ENCODE data around the gene KRT85.
A peak's percentile ranks its signal among the peaks of the same experiment; 100 is the strongest.
"Not testable (repeated sequence)": the region's sequence is repeated elsewhere in the genome, so short reads cannot be mapped to it uniquely, and the experiment has no call there.

KRT85 gene

DNA sequence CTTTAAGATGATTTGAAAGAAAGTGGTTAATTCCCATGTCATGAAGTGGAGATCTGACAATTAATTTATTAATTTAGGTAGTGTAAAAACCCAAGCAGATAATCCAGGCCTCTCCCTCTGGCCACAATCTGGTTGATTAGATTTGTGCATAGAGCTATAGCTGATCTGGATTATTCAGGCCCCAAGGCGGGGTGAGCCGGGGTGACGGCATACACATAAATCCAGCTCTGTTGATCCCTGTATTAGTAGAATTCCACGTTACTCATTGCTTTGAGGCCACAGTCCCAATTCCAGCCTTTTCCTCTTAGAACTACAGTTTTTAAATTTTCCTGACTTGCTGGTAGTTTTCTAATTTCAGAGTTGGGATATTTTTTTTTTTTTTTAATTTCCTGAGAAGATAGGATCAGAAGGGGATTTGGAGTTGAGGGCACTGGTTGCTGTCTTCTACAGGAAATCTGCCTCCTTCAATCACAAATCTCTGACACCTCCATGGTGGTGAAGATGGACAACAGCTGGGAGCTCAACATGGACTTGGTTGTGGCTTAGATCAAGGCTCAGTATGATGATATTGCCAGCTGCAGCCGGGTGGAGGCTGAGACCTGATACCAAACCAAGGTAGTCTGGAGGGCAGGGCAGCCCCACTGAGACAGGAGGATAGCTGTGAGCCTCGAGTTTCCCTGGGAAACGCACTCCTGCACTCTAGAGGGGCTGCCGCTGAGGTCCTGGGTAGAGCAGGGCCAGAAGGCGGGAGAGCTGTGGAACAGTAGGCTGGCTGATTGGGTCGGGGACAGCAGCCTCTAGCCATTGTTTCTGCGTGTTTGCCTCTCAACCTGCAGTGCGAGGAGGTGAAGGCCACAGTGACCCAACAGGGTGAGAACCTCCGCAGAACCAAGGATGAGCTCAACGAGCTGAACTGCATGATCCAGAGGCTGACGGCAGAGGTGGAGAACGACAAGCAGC is 19.4 kb downstream of the KRT85 start:
- DNase-seq (ENCODE audit: low read depth) = no peak

GRCh38 chr12:52347016-52347415 is 20.3 kb downstream of the KRT85 start:
- DNase-seq (ENCODE audit: low read depth) = no peak

- DNase-seq (ENCODE audit: low read depth) = no peak
Measured at GRCh38 chr12:52346593-52346992, 20.7 kb downstream of the KRT85 start.

GRCh38 chr12:52345041-52345440 is 22.2 kb downstream of the KRT85 start:
- not testable (repeated sequence) for DNase-seq (ENCODE audit: low read depth)

DNA sequence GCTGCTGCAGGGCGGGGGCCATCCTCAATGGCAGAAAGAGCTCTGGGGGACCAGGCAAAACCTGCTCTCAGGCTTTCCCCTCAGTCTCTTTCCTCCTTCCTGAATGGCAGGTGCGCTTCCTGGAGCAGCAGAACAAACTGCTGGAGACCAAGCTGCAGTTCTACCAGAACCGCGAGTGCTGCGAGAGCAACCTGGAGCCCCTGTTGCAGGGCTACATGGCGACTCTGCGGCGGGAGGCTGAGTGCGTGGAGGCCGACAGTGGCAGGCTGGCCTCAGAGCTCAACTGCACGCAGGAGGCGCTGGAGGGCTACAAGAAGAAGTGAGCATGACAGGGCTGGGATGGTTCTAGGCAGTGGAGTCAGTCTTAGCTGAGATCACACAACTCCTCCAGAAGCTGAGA is 23.2 kb downstream of the KRT85 start:
- DNase-seq (ENCODE audit: low read depth) = no peak

DNA sequence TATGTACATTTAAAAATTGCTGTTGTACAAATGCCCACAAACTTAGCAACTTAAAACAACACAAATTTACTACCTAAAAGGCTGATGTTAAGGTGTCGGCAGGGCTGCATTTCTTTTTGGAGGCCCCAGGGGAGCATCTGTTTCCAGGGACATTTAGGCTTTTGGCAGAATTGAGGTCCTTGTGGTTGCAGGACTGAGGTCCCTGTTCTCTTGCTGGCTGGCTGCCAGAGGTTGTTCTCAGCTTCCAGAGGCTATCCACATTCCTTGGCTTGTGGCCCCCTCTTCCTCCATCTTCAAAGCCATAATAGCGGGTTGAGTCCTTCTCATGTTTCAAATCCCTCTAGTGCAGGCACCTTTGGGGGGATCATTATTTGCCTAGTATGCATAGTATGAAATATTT is 23.7 kb downstream of the KRT85 start:
- DNase-seq (ENCODE audit: low read depth) = no peak

DNA sequence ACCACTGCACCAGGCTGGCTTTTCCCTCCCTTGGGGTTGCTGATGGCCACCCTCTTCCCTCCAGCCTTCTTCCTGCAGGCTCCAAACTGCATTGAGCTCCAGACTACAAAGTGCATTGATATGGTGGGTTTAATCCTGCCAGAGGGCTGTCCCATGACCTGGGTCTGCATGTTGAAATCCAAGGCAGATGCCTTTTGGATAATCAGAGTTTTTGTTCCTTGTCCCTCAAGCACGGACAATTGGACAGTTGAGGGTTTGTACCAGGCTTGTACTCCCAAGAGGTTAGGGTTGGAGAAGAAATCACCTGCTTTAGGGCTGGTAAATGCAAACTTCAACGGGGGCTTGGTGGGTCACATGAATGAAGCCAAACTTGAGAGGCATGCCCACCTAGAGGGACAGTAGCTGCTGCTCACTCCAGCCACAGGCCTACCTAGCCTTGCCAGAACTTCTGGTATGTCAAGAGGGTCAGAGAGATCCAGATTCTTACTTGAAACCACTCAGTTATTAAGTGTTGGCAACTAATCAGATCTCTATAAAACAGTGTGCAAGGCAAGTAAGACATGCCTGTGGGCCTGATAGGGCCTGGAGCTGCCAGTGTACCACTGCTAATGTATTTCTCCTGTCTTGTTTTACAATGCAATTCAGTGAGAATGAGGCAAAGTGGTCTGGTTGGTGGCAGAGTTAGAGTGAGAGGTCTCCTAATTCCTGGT is 24.3 kb downstream of the KRT85 start:
- no peak for DNase-seq (ENCODE audit: low read depth)

DNA sequence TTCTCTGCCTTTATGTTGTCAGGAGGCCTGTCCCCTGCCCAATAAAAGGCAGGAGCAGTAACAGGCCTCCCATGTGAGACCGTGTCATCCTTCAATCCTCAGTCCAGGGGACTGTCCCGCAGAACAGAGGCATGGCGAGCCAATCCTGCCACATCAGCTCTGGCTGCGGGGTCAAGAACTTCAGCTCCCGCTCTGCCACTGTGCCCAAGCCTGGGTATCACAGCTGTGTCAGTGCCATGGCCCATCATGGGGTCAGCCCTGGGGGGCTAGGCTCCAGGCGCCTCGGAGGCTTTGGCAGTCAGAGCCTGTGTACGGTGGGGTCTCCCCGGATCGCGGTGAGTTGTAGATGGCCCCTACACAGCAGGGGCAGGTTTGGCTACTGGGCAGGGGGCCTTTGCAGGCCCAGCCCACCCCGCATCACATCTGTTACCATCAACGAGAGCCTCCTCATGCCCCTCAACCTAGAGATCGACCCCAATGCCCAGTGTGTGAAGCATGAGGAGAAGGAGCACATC is 26.2 kb downstream of the KRT85 start:
- no peak for DNase-seq (ENCODE audit: low read depth)

GRCh38 chr12:52338241-52338960 is 28.9 kb downstream of the KRT85 start:
- DNase-seq (ENCODE audit: low read depth) = no peak

GRCh38 chr12:52337054-52337453 is 30.2 kb downstream of the KRT85 start:
- DNase-seq (ENCODE audit: low read depth) = no peak

- DNase-seq (ENCODE audit: low read depth) = no peak
Measured at GRCh38 chr12:52336641-52337040, 30.6 kb downstream of the KRT85 start.

- no peak for DNase-seq (ENCODE audit: low read depth)
Measured at GRCh38 chr12:52335598-52336262, 31.6 kb downstream of the KRT85 start.

GRCh38 chr12:52334185-52334584 is 33.1 kb downstream of the KRT85 start:
- no peak for DNase-seq (ENCODE audit: low read depth)

DNA sequence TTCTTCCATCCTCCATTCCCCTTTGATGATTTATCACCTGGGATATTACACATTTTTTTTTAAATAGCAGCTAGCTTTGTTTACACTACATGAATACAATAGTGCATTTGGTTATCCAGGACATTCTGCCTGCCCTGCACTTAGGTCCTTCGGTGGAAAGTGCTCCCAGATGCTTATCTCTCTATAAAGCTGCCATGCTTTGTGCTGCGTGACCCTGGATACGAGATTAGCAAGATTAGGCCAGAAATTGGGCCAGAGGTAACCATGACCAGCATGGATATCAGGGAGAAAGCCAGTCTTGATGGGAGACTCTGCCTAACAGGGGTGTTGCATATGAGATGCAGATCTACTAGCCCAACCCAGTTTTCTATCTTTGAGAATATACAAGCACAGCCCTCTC is 34.0 kb downstream of the KRT85 start:
- no peak for DNase-seq (ENCODE audit: low read depth)

- DNase-seq (ENCODE audit: low read depth) = no peak
Measured at GRCh38 chr12:52332381-52332780, 34.9 kb downstream of the KRT85 start.

DNA sequence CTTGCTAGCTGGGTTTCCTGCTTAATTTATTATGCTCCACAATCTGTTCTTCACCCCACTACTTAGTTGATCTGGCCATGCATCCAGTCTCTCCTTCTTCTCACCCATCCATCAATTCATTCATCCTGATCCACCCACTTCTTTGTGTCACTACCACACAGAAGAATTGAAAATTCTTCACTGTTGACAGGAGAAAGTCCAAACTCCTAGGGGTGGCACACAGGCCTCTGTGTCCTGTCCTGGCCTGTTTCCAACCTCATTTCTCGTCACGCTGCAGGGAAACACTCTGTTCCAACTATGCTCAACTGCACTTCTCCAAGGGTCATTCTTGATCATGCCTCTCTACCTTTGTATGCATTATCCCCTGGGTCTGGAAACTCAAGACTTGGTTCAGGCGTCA is 35.4 kb downstream of the KRT85 start:
- DNase-seq (ENCODE audit: low read depth) = no peak

DNA sequence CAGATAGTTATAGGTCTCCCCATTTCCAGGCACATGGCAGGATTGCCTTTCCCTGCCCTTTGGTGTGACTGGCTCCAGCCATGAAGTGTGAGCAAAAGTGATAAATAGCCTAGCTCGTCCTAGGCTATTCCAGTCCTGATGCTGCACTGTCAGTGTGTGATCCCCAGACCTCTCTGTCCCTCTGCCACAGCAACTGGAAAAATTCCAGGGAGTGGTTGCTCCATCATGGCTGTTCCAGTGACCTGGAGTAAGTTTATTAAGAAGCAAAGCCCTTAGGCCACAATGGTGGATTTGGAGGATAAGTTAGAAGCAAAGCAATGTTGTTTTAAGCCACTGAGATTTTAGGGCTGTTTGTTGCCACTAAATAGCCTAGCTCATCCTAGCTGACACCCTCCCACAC is 36.2 kb downstream of the KRT85 start:
- DNase-seq (ENCODE audit: low read depth) = no peak

DNA sequence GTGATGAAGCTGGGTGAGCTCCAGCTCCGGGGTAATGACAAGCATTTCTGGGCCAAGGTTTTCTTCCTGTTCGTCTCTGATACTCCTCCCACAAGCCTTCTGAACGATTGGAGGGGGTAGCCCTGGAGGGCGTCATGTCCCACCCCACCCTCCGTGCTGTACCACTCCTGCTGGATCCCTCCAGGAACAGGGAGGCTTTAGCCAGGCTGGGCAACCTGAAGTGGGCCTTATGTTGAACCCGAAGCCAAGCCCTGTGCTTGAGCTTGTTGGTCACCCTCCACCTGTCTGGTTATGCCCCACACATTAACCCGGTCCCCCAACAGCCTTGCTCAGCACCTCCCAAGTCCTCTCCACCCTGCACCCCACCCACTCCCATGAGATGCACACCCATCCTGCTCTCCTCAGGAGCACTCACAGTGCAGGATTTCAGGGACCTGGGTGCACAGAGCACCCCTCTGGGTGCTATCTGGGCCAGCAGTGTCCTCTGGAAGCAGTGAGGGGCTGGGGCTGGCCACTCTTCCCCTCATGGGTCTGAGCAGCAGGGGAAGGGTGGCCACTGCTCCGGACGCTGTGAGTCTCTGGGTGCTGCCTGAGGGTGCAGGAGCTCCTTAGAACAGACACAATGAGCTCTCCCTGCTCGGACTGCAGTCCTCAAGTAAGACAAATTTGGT is 39.3 kb downstream of the KRT85 start:
- no peak for DNase-seq (ENCODE audit: low read depth)

DNA sequence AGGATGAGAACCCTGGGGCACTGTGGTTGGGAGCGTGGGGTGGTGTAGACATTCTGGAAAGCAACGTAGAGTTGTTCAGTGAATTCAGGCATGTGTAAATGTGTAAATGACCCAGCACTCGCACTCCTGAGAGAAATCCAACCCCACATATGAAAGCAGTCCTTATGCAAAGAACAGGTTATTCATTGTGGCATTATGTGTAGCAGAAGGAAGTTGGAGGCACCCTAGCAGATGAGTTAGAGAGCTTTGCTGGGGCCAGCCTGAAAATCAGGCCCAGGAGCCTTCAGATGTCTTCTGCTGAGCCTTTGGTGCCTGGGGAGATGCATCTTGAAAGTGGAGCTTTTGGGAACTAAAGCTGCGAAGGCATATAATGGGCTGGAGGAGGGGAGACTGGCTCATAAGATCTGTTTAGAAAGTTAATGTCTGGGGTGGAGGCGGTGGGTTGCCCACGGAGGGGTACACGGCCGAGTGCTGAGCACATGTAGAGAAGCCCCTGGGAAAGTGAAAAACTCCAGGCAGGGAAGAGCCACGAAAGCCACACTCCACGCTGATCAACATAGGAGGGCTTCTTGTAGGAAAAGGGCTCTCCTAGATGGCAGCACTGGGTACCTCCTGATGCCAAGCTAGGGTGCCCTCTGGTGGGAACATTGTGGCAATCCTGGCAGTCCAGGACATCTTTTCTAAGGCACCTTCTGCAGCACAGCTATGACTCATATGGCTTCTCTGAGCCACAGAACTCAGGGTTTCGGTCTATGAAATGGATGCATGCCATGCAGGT is 40.0 kb downstream of the KRT85 start:
- DNase-seq (ENCODE audit: low read depth) = peak; percentile 60

DNA sequence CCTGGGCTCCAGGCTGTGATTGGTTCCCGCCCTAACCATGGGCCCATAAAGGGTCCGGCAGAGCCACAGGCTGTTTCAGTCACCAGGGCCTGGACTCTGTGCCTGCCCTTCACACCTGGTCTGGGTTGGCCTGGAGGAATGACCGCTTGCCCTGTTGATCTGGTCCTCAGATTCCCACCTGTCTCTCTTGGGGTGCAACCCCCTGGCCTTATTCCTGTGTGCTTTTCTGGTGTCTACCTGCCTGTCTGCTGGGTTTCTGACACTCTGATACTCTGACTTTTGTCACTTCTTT is 43.2 kb downstream of the KRT85 start:
- no peak for DNase-seq (ENCODE audit: low read depth)

Data from stimulated activated CD8-positive, alpha-beta memory T cell treated with anti-CD3 and anti-CD28 coated beads, Interleukin-12 subunit alpha, Interleukin-12 subunit beta, amount 100 ng/mL, for 4 hours (primary cell).